GM23338 (cell line): Measurements from ENCODE around the gene PDE1A. TPM values are rescaled to one million over a fixed set of nuclear protein-coding genes. Genes with fewer than 3 reads are reported as not detected.

ENCODE experiments used
- ATAC-seq: fragments of 200-7000 bp; cut with Tn5 transposase; 3 replicates; pipeline ENCODE4 v1.9.1; 2020
- DNase-seq: peaks from one replicate; pipeline ENCODE4 v3.0.0-alpha.2; 2015; ENCODE audit warnings: low spot score
- H2AFZ ChIP-seq: fragments of 200-600 bp; sonication (generic); 2 replicates; pipeline ENCODE4 v1.8.0; 2016; ENCODE audit warnings: antibody characterized with exemption, mild to moderate bottlenecking, moderate library complexity
- H3F3A ChIP-seq: fragments of 200-600 bp; sonication (generic); replicated peaks from 2 replicates; pipeline ENCODE4 v1.8.0; 2017; ENCODE audit warnings: antibody characterized with exemption, mixed run types, low read depth
- H3K27ac ChIP-seq: fragments of 200-600 bp; sonication (generic); 2 replicates; pipeline ENCODE4 v1.6.1; 2016; ENCODE audit warnings: low read depth
- H3K27me3 ChIP-seq: fragments of 200-600 bp; sonication (generic); 2 replicates; pipeline ENCODE4 v1.8.0; 2016; ENCODE audit warnings: mild to moderate bottlenecking, mixed run types, moderate library complexity; ENCODE audit not compliant: insufficient read depth
- H3K36me3 ChIP-seq: fragments of 200-600 bp; sonication (generic); 2 replicates; pipeline ENCODE4 v1.8.0; 2016; ENCODE audit warnings: mild to moderate bottlenecking; ENCODE audit not compliant: insufficient read depth
- H3K4me1 ChIP-seq: fragments of 200-600 bp; sonication (generic); 2 replicates; pipeline ENCODE4 v1.8.0; 2016; ENCODE audit warnings: mild to moderate bottlenecking, moderate library complexity; ENCODE audit not compliant: insufficient read depth
- H3K4me2 ChIP-seq: fragments of 200-600 bp; sonication (generic); 2 replicates; pipeline ENCODE4 v1.7.1; 2017; ENCODE audit warnings: mixed run types
- H3K4me3 ChIP-seq: fragments of 200-600 bp; sonication (generic); 2 replicates; pipeline ENCODE4 v1.6.1; 2016; ENCODE audit warnings: mixed run types
- H3K79me2 ChIP-seq: fragments of 200-600 bp; sonication (generic); replicated peaks from 2 replicates; pipeline ENCODE4 v1.8.0; 2017; ENCODE audit warnings: mild to moderate bottlenecking; ENCODE audit not compliant: insufficient read depth
- H3K9me2 ChIP-seq: fragments of 200-600 bp; sonication (generic); 2 replicates; pipeline ENCODE4 v1.8.0; 2017; ENCODE audit not compliant: insufficient read depth
- H4K20me1 ChIP-seq: fragments of 200-600 bp; sonication (generic); replicated peaks from 2 replicates; pipeline ENCODE4 v1.8.0; 2017; ENCODE audit warnings: mild to moderate bottlenecking; ENCODE audit not compliant: insufficient read depth
- H3K27ac Mint-ChIP-seq: 2 replicates; pipeline ENCODE4 v1.8.0; 2020; ENCODE audit warnings: inconsistent platforms, mild to moderate bottlenecking, moderate library complexity, mixed read lengths
- H3K27me3 Mint-ChIP-seq: 3 replicates; pipeline ENCODE4 v1.8.0; 2022; ENCODE audit warnings: low read depth, mild to moderate bottlenecking, moderate library complexity, mixed read lengths, inconsistent platforms; ENCODE audit not compliant: insufficient read depth, poor library complexity
- H3K36me3 Mint-ChIP-seq: 3 replicates; pipeline ENCODE4 v1.8.0; 2021; ENCODE audit warnings: low read depth, mild to moderate bottlenecking, inconsistent platforms, moderate library complexity, mixed read lengths
- H3K4me1 Mint-ChIP-seq: 3 replicates; pipeline ENCODE4 v1.8.0; 2020; ENCODE audit warnings: mild to moderate bottlenecking, inconsistent platforms, mixed read lengths
- H3K4me3 Mint-ChIP-seq: 3 replicates; pipeline ENCODE4 v1.8.0; 2021; ENCODE audit warnings: moderate library complexity, mild to moderate bottlenecking, inconsistent platforms, mixed read lengths
- H3K9me3 Mint-ChIP-seq: 3 replicates; pipeline ENCODE4 v1.8.0; 2020; ENCODE audit warnings: moderate library complexity, mild to moderate bottlenecking, inconsistent platforms, mixed read lengths
- CREB1 ChIP-seq: fragments of 250-450 bp; sonication (Bioruptor Pico); IDR thresholded peaks from 2 replicates; pipeline ENCODE4 v1.5.0; 2020; ENCODE audit warnings: low read depth, mild to moderate bottlenecking, moderate library complexity
- EZH2 ChIP-seq: fragments of 200-600 bp; sonication (generic); IDR thresholded peaks from one replicate; pipeline ENCODE4 v1.8.0; 2017; ENCODE audit warnings: antibody characterized with exemption, mild to moderate bottlenecking, low read depth; ENCODE audit not compliant: unreplicated experiment
- EZH2phosphoT487 ChIP-seq: fragments of 200-600 bp; sonication (generic); IDR thresholded peaks from one replicate; pipeline ENCODE4 v1.8.1; 2018; ENCODE audit warnings: antibody characterized with exemption; ENCODE audit not compliant: unreplicated experiment
- JUNB ChIP-seq: IDR thresholded peaks from one replicate; pipeline ENCODE4 v1.6.1; 2016; ENCODE audit warnings: antibody characterized with exemption; ENCODE audit not compliant: unreplicated experiment
- NANOG ChIP-seq: IDR thresholded peaks from 2 replicates; pipeline ENCODE4 v1.6.1; 2016; ENCODE audit warnings: antibody characterized with exemption, borderline replicate concordance
- POLR2AphosphoS5 ChIP-seq: IDR thresholded peaks from 2 replicates; pipeline ENCODE4 v1.6.1; 2016; ENCODE audit warnings: antibody characterized with exemption, low read depth
- STAT1 ChIP-seq: IDR thresholded peaks from one replicate; pipeline ENCODE4 v1.6.1; 2016; ENCODE audit warnings: antibody characterized with exemption; ENCODE audit not compliant: unreplicated experiment
- ZNF114 ChIP-seq: fragments of 250-450 bp; sonication (Bioruptor Pico); IDR thresholded peaks from 2 replicates; pipeline ENCODE4 v1.5.0; 2020; ENCODE audit warnings: mild to moderate bottlenecking, moderate library complexity
- ZNF331 ChIP-seq: fragments of 250-450 bp; sonication (Bioruptor Pico); IDR thresholded peaks from 2 replicates; pipeline ENCODE4 v1.5.0; 2020; ENCODE audit warnings: low read depth, mild to moderate bottlenecking, moderate library complexity
- polyA plus RNA-seq: library from polyadenylated mRNA; unstranded; fragments of >200 nt; fragmentation: Nextera tagmentation; extraction: Ambion mirVana; gene quantifications from 2 replicates; pipeline ENCODE4 v1.2.1, GENCODE V29; 2016
- total RNA-seq: library from RNA; depleted of rRNA; stranded (reverse); fragments of >200 nt; shearing (Covaris generic); gene quantifications from 2 replicates; pipeline ENCODE4 v1.2.3, GENCODE V29; 2014
- TF ChIP-seq, protein P1 (sequence below): fragments of 250-450 bp; sonication (Bioruptor Pico); IDR thresholded peaks from 2 replicates; pipeline ENCODE4 v1.5.0; 2020; ENCODE audit warnings: mild to moderate bottlenecking, moderate library complexity
- TF ChIP-seq, protein P2 (sequence below): IDR thresholded peaks from one replicate; pipeline ENCODE4 v1.6.1; 2018; ENCODE audit warnings: antibody characterized with exemption; ENCODE audit not compliant: unreplicated experiment
- TF ChIP-seq, protein P3 (sequence below), 2 experiments: fragments of 200-600 bp in 1 of 2; sonication (generic) in 1 of 2; conservative IDR thresholded peaks; 2 replicates each; pipeline versions ENCODE4 v1.5.1 to v1.6.1; 2016 to 2017; ENCODE audit warnings: antibody characterized with exemption in 2 of 2, low read depth in 2 of 2, mild to moderate bottlenecking in 2 of 2, moderate library complexity in 1 of 2
- TF ChIP-seq, protein P4 (sequence below): IDR thresholded peaks from 2 replicates; pipeline ENCODE4 v1.6.1; 2016; ENCODE audit warnings: antibody characterized with exemption

PDE1A gene
- total and polyA plus RNA-seq, 2 experiments from 2014 or later, result 0.28 to 0.31 TPM

DNA sequence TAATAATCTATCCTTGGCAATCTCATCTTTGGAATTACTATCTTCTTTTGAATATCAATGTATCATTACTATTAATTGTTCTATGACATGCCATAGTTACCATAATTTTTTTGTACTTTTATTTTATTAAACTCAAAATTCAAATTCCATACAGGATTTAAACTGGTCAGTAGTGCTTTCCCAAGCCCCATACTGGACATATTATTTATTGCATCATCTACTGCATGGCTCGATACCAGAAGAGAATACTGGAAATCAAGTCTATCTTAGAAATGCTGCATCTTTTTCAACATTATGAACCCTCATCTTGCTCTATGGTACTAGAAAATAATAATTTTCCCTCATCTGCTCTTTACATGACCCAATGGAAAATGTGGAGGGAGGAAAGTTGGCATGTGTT, 9.4 kb upstream of the PDE1A start:
- Histone ChIP-seq H4K20me1 (no peaks in the 10 kb centered on the region), H3K27me3 (no peaks in the 10 kb centered on the region), H3K4me2 (no peak overlapping the region), H3K4me1 (no peaks in the 10 kb centered on the region), H2AFZ (no peak overlapping the region), H3K27ac (no peak overlapping the region), H3K79me2 (no peaks in the 10 kb centered on the region), H3K4me3 (no peak overlapping the region), H3F3A (no peaks in the 10 kb centered on the region), H3K9me2 (no peaks in the 10 kb centered on the region), H3K36me3 (no peaks in the 10 kb centered on the region)
- Mint-ChIP-seq H3K27me3 (no peaks in the 10 kb centered on the region), H3K9me3 (no peaks in the 10 kb centered on the region), H3K4me1 (no peaks in the 10 kb centered on the region), H3K36me3 (no peaks in the 10 kb centered on the region), H3K27ac (no peak overlapping the region), H3K4me3 (no peak overlapping the region)
- DNase-seq (no peak), ATAC-seq (no peak)
- no peak for TF ChIP-seq POLR2AphosphoS5
- no peak for TF ChIP-seq CREB1 (CRISPR knock-in tag)
- no peak for TF ChIP-seq EZH2
- TF ChIP-seq, protein P1, sequence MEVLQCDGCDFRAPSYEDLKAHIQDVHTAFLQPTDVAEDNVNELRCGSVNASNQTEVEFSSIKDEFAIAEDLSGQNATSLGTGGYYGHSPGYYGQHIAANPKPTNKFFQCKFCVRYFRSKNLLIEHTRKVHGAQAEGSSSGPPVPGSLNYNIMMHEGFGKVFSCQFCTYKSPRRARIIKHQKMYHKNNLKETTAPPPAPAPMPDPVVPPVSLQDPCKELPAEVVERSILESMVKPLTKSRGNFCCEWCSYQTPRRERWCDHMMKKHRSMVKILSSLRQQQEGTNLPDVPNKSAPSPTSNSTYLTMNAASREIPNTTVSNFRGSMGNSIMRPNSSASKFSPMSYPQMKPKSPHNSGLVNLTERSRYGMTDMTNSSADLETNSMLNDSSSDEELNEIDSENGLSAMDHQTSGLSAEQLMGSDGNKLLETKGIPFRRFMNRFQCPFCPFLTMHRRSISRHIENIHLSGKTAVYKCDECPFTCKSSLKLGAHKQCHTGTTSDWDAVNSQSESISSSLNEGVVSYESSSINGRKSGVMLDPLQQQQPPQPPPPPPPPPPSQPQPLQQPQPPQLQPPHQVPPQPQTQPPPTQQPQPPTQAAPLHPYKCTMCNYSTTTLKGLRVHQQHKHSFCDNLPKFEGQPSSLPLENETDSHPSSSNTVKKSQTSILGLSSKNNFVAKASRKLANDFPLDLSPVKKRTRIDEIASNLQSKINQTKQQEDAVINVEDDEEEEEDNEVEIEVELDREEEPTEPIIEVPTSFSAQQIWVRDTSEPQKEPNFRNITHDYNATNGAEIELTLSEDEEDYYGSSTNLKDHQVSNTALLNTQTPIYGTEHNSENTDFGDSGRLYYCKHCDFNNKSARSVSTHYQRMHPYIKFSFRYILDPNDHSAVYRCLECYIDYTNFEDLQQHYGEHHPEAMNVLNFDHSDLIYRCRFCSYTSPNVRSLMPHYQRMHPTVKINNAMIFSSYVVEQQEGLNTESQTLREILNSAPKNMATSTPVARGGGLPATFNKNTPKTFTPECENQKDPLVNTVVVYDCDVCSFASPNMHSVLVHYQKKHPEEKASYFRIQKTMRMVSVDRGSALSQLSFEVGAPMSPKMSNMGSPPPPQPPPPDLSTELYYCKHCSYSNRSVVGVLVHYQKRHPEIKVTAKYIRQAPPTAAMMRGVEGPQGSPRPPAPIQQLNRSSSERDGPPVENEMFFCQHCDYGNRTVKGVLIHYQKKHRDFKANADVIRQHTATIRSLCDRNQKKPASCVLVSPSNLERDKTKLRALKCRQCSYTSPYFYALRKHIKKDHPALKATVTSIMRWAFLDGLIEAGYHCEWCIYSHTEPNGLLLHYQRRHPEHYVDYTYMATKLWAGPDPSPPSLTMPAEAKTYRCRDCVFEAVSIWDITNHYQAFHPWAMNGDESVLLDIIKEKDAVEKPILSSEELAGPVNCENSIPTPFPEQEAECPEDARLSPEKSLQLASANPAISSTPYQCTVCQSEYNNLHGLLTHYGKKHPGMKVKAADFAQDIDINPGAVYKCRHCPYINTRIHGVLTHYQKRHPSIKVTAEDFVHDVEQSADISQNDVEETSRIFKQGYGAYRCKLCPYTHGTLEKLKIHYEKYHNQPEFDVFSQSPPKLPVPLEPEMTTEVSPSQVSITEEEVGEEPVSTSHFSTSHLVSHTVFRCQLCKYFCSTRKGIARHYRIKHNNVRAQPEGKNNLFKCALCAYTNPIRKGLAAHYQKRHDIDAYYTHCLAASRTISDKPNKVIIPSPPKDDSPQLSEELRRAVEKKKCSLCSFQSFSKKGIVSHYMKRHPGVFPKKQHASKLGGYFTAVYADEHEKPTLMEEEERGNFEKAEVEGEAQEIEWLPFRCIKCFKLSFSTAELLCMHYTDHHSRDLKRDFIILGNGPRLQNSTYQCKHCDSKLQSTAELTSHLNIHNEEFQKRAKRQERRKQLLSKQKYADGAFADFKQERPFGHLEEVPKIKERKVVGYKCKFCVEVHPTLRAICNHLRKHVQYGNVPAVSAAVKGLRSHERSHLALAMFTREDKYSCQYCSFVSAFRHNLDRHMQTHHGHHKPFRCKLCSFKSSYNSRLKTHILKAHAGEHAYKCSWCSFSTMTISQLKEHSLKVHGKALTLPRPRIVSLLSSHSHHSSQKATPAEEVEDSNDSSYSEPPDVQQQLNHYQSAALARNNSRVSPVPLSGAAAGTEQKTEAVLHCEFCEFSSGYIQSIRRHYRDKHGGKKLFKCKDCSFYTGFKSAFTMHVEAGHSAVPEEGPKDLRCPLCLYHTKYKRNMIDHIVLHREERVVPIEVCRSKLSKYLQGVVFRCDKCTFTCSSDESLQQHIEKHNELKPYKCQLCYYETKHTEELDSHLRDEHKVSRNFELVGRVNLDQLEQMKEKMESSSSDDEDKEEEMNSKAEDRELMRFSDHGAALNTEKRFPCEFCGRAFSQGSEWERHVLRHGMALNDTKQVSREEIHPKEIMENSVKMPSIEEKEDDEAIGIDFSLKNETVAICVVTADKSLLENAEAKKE (CRISPR knock-in tag), result no peak
- no peak for TF ChIP-seq EZH2phosphoT487
- TF ChIP-seq NANOG, result no peak
- TF ChIP-seq, protein P2, sequence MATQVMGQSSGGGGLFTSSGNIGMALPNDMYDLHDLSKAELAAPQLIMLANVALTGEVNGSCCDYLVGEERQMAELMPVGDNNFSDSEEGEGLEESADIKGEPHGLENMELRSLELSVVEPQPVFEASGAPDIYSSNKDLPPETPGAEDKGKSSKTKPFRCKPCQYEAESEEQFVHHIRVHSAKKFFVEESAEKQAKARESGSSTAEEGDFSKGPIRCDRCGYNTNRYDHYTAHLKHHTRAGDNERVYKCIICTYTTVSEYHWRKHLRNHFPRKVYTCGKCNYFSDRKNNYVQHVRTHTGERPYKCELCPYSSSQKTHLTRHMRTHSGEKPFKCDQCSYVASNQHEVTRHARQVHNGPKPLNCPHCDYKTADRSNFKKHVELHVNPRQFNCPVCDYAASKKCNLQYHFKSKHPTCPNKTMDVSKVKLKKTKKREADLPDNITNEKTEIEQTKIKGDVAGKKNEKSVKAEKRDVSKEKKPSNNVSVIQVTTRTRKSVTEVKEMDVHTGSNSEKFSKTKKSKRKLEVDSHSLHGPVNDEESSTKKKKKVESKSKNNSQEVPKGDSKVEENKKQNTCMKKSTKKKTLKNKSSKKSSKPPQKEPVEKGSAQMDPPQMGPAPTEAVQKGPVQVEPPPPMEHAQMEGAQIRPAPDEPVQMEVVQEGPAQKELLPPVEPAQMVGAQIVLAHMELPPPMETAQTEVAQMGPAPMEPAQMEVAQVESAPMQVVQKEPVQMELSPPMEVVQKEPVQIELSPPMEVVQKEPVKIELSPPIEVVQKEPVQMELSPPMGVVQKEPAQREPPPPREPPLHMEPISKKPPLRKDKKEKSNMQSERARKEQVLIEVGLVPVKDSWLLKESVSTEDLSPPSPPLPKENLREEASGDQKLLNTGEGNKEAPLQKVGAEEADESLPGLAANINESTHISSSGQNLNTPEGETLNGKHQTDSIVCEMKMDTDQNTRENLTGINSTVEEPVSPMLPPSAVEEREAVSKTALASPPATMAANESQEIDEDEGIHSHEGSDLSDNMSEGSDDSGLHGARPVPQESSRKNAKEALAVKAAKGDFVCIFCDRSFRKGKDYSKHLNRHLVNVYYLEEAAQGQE, result no peak
- no peak for TF ChIP-seq ZNF114 (CRISPR knock-in tag)
- no peak for TF ChIP-seq STAT1
- TF ChIP-seq, protein P3, sequence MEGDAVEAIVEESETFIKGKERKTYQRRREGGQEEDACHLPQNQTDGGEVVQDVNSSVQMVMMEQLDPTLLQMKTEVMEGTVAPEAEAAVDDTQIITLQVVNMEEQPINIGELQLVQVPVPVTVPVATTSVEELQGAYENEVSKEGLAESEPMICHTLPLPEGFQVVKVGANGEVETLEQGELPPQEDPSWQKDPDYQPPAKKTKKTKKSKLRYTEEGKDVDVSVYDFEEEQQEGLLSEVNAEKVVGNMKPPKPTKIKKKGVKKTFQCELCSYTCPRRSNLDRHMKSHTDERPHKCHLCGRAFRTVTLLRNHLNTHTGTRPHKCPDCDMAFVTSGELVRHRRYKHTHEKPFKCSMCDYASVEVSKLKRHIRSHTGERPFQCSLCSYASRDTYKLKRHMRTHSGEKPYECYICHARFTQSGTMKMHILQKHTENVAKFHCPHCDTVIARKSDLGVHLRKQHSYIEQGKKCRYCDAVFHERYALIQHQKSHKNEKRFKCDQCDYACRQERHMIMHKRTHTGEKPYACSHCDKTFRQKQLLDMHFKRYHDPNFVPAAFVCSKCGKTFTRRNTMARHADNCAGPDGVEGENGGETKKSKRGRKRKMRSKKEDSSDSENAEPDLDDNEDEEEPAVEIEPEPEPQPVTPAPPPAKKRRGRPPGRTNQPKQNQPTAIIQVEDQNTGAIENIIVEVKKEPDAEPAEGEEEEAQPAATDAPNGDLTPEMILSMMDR (conservative IDR thresholded peaks at IDR 0.05; ENCODE audit: low read depth in 2 of 2), result no peak
- no peak for TF ChIP-seq ZNF331 (CRISPR knock-in tag)
- TF ChIP-seq JUNB, result no peak
- TF ChIP-seq, protein P4, sequence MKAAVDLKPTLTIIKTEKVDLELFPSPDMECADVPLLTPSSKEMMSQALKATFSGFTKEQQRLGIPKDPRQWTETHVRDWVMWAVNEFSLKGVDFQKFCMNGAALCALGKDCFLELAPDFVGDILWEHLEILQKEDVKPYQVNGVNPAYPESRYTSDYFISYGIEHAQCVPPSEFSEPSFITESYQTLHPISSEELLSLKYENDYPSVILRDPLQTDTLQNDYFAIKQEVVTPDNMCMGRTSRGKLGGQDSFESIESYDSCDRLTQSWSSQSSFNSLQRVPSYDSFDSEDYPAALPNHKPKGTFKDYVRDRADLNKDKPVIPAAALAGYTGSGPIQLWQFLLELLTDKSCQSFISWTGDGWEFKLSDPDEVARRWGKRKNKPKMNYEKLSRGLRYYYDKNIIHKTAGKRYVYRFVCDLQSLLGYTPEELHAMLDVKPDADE, result no peak
